Measurements from ENCODE around the gene INHBA. TPM values are rescaled to one million over a fixed set of nuclear protein-coding genes. Genes with fewer than 3 reads are reported as not detected.

The INHBA gene
- total RNA-seq, 1 experiment from 2014 or later, result 55.3 TPM

- POLR2A ChIA-PET (ENCODE audit: unreplicated experiment), result no interaction called here
- intact Hi-C loops (cut with micrococcal nuclease), result no loop called here
- Histone ChIP-seq H3K9me3 (ENCODE audit: low read length) (no peaks in the 10 kb centered on the region), H3K9ac (ENCODE audit: low read length) (no peak overlapping the region), H3K79me2 (ENCODE audit: low read length) (no peaks in the 10 kb centered on the region), H3F3A (ENCODE audit: low read length, unreplicated experiment) (no peaks in the 10 kb centered on the region), H3K4me3 (ENCODE audit: low read length) (no peak overlapping the region), H3K27ac (ENCODE audit: low read length) (no peak overlapping the region), H3K4me1 (ENCODE audit: insufficient read depth, low read length) (no peaks in the 10 kb centered on the region), H4K20me1 (ENCODE audit: low read length) (no peaks in the 10 kb centered on the region), H3K9me2 (replicated peaks; ENCODE audit: low read length) (no peaks in the 10 kb centered on the region), H3K27me3 (ENCODE audit: low read length) (no peaks in the 10 kb centered on the region), H2AFZ (ENCODE audit: low read length) (no peak overlapping the region), H3K4me2 (ENCODE audit: low read length) (no peak overlapping the region), H3K36me3 (ENCODE audit: low read depth, low read length) (no peaks in the 10 kb centered on the region)
- BruUV-seq (replicated peaks), result no TSS peak
- CTCF ChIA-PET, result no interaction called here
- no peak for ATAC-seq
- DNase-seq, result no peak
- TF ChIP-seq EZH2phosphoT487 (IDR thresholded peaks at IDR 0.05; ENCODE audit: borderline replicate concordance, low read length) (no peak), EZH2 (IDR thresholded peaks at IDR 0.05; ENCODE audit: low read length, unreplicated experiment) (no peak), CTCF (conservative IDR thresholded peaks at IDR 0.05; ENCODE audit: low read depth, low read length) (no peak)
These were observed 61.2 kb downstream of the INHBA start for GRCh38 chr7:41641665-41642014.

- ChIA-PET CTCF (no interaction called here), POLR2A (ENCODE audit: unreplicated experiment) (no interaction called here)
- H3K9me3 ChIP-seq (ENCODE audit: low read length), result no peaks in the 10 kb centered on the region
- TF ChIP-seq EZH2phosphoT487 (IDR thresholded peaks at IDR 0.05; ENCODE audit: borderline replicate concordance, low read length) (no peak), EZH2 (IDR thresholded peaks at IDR 0.05; ENCODE audit: low read length, unreplicated experiment) (no peak), CTCF (conservative IDR thresholded peaks at IDR 0.05; ENCODE audit: low read depth, low read length) (no peak)
- no peaks in the 10 kb centered on the region for H3K79me2 ChIP-seq (ENCODE audit: low read length)
- ATAC-seq (no peak), DNase-seq (no peak)
- no peak overlapping the region for H3K4me2 ChIP-seq (ENCODE audit: low read length)
- H3F3A ChIP-seq (ENCODE audit: low read length, unreplicated experiment), result no peaks in the 10 kb centered on the region
- no peaks in the 10 kb centered on the region for H3K27me3 ChIP-seq (ENCODE audit: low read length)
- H2AFZ ChIP-seq (ENCODE audit: low read length), result no peak overlapping the region
- no peaks in the 10 kb centered on the region for H4K20me1 ChIP-seq (ENCODE audit: low read length)
- H3K4me1 ChIP-seq (ENCODE audit: insufficient read depth, low read length), result no peaks in the 10 kb centered on the region
- H3K27ac ChIP-seq (ENCODE audit: low read length), result no peak overlapping the region
- no peaks in the 10 kb centered on the region for H3K9me2 ChIP-seq (replicated peaks; ENCODE audit: low read length)
- no peaks in the 10 kb centered on the region for H3K36me3 ChIP-seq (ENCODE audit: low read depth, low read length)
- intact Hi-C loops (cut with micrococcal nuclease), result no loop called here
- H3K4me3 ChIP-seq (ENCODE audit: low read length), result no peak overlapping the region
- BruUV-seq (replicated peaks), result no TSS peak
- no peak overlapping the region for H3K9ac ChIP-seq (ENCODE audit: low read length)
These were observed 61.8 kb downstream of the INHBA start for GRCh38 chr7:41641011-41641664.

GRCh38 chr7:41640487-41640886, 62.4 kb downstream of the INHBA start:
- intact Hi-C loops (cut with micrococcal nuclease), result no loop called here
- Histone ChIP-seq H3K36me3 (ENCODE audit: low read depth, low read length) (no peaks in the 10 kb centered on the region), H3K4me2 (ENCODE audit: low read length) (no peak overlapping the region), H3K27me3 (ENCODE audit: low read length) (no peaks in the 10 kb centered on the region), H3K27ac (ENCODE audit: low read length) (no peak overlapping the region), H2AFZ (ENCODE audit: low read length) (no peak overlapping the region), H3K9ac (ENCODE audit: low read length) (no peak overlapping the region), H3K4me1 (ENCODE audit: insufficient read depth, low read length) (no peaks in the 10 kb centered on the region), H4K20me1 (ENCODE audit: low read length) (no peaks in the 10 kb centered on the region), H3F3A (ENCODE audit: low read length, unreplicated experiment) (no peaks in the 10 kb centered on the region), H3K9me2 (replicated peaks; ENCODE audit: low read length) (no peaks in the 10 kb centered on the region), H3K4me3 (ENCODE audit: low read length) (no peak overlapping the region), H3K79me2 (ENCODE audit: low read length) (no peaks in the 10 kb centered on the region), H3K9me3 (ENCODE audit: low read length) (no peaks in the 10 kb centered on the region)
- BruUV-seq (replicated peaks), result no TSS peak
- TF ChIP-seq EZH2 (IDR thresholded peaks at IDR 0.05; ENCODE audit: low read length, unreplicated experiment) (no peak), CTCF (conservative IDR thresholded peaks at IDR 0.05; ENCODE audit: low read depth, low read length) (no peak), EZH2phosphoT487 (IDR thresholded peaks at IDR 0.05; ENCODE audit: borderline replicate concordance, low read length) (no peak)
- no peak for DNase-seq
- ChIA-PET CTCF (no interaction called here), POLR2A (ENCODE audit: unreplicated experiment) (no interaction called here)
- no peak for ATAC-seq
